Adrenal gland (tissue), 12 donors: ENCODE measurements around the gene CYBB. TPM values are rescaled to one million over a fixed set of nuclear protein-coding genes. Genes with fewer than 3 reads are reported as not detected.

Experiments
- DNase-seq, 7 donors: peaks; one replicate each; pipeline ENCODE4 v3.0.0-alpha.2; 2019 to 2020
- H3K27ac ChIP-seq, 5 donors: fragments of 200-600 bp; sonication (generic) in 4 of 5; 1 replicate in 3 of 5; 2 replicates in 2 of 5; pipeline versions ENCODE4 v1.5.1 to v1.8.0; 2016 to 2020; ENCODE audit warnings: mild to moderate bottlenecking in 1 of 5
- H3K27me3 ChIP-seq: fragments of 200-600 bp; 2 replicates; pipeline ENCODE4 v1.8.0; 2021
- H3K36me3 ChIP-seq, 2 donors: fragments of 200-600 bp; replicated peaks in 1 of 2; 1 replicate in 1 of 2; 2 replicates in 1 of 2; pipeline versions ENCODE4 v1.5.1 to v1.8.0; 2018 to 2022
- H3K4me1 ChIP-seq, 2 donors: fragments of 200-600 bp; replicated peaks in 1 of 2; 1 replicate in 1 of 2; 2 replicates in 1 of 2; pipeline versions ENCODE4 v1.5.1 to v1.8.0; 2018 to 2021
- H3K4me3 ChIP-seq, 4 donors: fragments of 200-600 bp; sonication (generic) in 3 of 4; one replicate each; pipeline ENCODE4 v1.5.1; 2016 to 2018
- H3K9me3 ChIP-seq, 3 donors: fragments of 200-600 bp; sonication (generic) in 1 of 3; replicated peaks in 1 of 3; 1 replicate in 2 of 3; 2 replicates in 1 of 3; pipeline versions ENCODE4 v1.5.1 to v1.8.0; 2016 to 2021
- POLR2A ChIP-seq, 2 donors: fragments of 450-650 bp; IDR thresholded peaks; one replicate each; pipeline ENCODE4 v1.6.1; 2017; ENCODE audit warnings: antibody characterized with exemption in 2 of 2, mild to moderate bottlenecking in 2 of 2, moderate library complexity in 1 of 2
- WGBS, 4 donors: extraction: QIAGEN DNeasy Blood & Tissue Kit in 2 of 4; methylation state at CpG; one replicate each; pipeline versions ENCODE4 v1.1.5 to v1.1.7; 2013 to 2017; 5-methylcytosine and 5-hydroxymethylcytosine counted together
- intact Hi-C, 2 donors: fragments of 100-400 bp; cut with DNase I; formaldehyde crosslinking; loops; one replicate each; pipeline versions ENCODE4 v1.14.1 to v1.15.0; 2022 to 2023
- polyA plus RNA-seq, 3 donors: library from polyadenylated mRNA; stranded (reverse); fragments of 200-250 nt in 2 of 3; fragments of 350-450 nt in 1 of 3; fragmentation: Illumina TruSeq in 1 of 3; extraction: RNeasy Lipid Tissue Mini Kit (QIAGEN cat#74804) in 1 of 3; gene quantifications; one replicate each; pipeline ENCODE4 v1.2.3, GENCODE V29; 2013 to 2014
- total RNA-seq, 9 donors: library from RNA; depleted of rRNA in 4 of 9; stranded (reverse); fragments of >200 nt in 4 of 9; fragments of 120-200 nt in 1 of 9; fragmentation: NEBNext Ultra II Directional in 1 of 9; extraction: Animal tissue kit (Norgen Biotek cat#: 25700) in 1 of 9; gene quantifications; one replicate each; pipeline versions ENCODE4 v1.1.0 to v1.2.4, GENCODE V29; 2013 to 2023
- TF ChIP-seq, protein P1 (sequence below), 6 experiments: fragments of 450-650 bp in 4 of 6; fragments of 200-600 bp in 2 of 6; sonication (generic) in 1 of 6; IDR thresholded peaks; 1 replicate in 5 of 6; 2 replicates in 1 of 6; pipeline versions ENCODE4 v1.5.1 to v1.8.0; 2016 to 2021; ENCODE audit warnings: antibody characterized with exemption in 6 of 6, mild to moderate bottlenecking in 2 of 6, moderate library complexity in 1 of 6
- donor health status: healthy with polysubstance abuse.
- donor health status: Bipolar disorder and iron deficiency.
- donor health status: DM: yes; HTN: yes; CAD: no.
- donor health status: DM: no; HTN: no; CAD: no.
- donor health status: DM: no; HTN: no; CAD: no.
- donor health status: DM: yes; HTN: yes; CAD: no.

The CYBB gene
- total and polyA plus RNA-seq, 12 donors: 5.5 to 153 (median 56.9) TPM

- no peak for DNase-seq
- Histone ChIP-seq H3K4me1 (no peaks in the 10 kb centered on the region), H3K36me3 (no peaks in the 10 kb centered on the region), H3K9me3 (no peaks in the 10 kb centered on the region), H3K27me3 (no peaks in the 10 kb centered on the region), H3K4me3 (no peak overlapping the region), H3K27ac (no peak overlapping the region)
- TF ChIP-seq POLR2A (IDR thresholded peaks at IDR 0.05): no peak
- TF ChIP-seq, protein P1, sequence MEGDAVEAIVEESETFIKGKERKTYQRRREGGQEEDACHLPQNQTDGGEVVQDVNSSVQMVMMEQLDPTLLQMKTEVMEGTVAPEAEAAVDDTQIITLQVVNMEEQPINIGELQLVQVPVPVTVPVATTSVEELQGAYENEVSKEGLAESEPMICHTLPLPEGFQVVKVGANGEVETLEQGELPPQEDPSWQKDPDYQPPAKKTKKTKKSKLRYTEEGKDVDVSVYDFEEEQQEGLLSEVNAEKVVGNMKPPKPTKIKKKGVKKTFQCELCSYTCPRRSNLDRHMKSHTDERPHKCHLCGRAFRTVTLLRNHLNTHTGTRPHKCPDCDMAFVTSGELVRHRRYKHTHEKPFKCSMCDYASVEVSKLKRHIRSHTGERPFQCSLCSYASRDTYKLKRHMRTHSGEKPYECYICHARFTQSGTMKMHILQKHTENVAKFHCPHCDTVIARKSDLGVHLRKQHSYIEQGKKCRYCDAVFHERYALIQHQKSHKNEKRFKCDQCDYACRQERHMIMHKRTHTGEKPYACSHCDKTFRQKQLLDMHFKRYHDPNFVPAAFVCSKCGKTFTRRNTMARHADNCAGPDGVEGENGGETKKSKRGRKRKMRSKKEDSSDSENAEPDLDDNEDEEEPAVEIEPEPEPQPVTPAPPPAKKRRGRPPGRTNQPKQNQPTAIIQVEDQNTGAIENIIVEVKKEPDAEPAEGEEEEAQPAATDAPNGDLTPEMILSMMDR (IDR thresholded peaks at IDR 0.05): no peak
- 17 to 50% (median 33%) methylated on average over 1 of the region's 1 CpG for WGBS, 4 donors
- intact Hi-C loops: loop anchor here in 1 of 2 donors (10.0 kb wide), 1 partner anchor 85 kb away; no protein-coding TSS in a partner anchor
Observed at GRCh38 chrX:37829721-37830120, 49.9 kb downstream of the CYBB start.

GRCh38 chrX:37830371-37830770 lies 50.5 kb downstream of the CYBB start:
- DNase-seq: no peak
- intact Hi-C loops: no loop called here
- Histone ChIP-seq H3K27ac (no peak overlapping the region), H3K36me3 (no peaks in the 10 kb centered on the region), H3K27me3 (no peaks in the 10 kb centered on the region), H3K4me3 (no peak overlapping the region), H3K9me3 (no peaks in the 10 kb centered on the region), H3K4me1 (no peaks in the 10 kb centered on the region)
- TF ChIP-seq, protein P1 (IDR thresholded peaks at IDR 0.05): no peak
- TF ChIP-seq POLR2A (IDR thresholded peaks at IDR 0.05): no peak
- WGBS, 4 donors: 64 to 96% (median 76%) methylated on average over 1 of the region's 1 CpG

GRCh38 chrX:37834937-37835336 lies 55.1 kb downstream of the CYBB start:
- Histone ChIP-seq H3K27ac (no peak overlapping the region), H3K4me1 (no peaks in the 10 kb centered on the region), H3K27me3 (no peaks in the 10 kb centered on the region), H3K9me3 (no peaks in the 10 kb centered on the region), H3K4me3 (no peak overlapping the region), H3K36me3 (no peaks in the 10 kb centered on the region)
- WGBS, 4 donors: 61 to 86% (median 72%) methylated on average over 4 of the region's 4 CpGs
- TF ChIP-seq, protein P1 (IDR thresholded peaks at IDR 0.05): no peak
- TF ChIP-seq POLR2A (IDR thresholded peaks at IDR 0.05): no peak
- intact Hi-C loops: no loop called here
- DNase-seq: no peak

GRCh38 chrX:37840931-37841330 lies 61.1 kb downstream of the CYBB start:
- Histone ChIP-seq H3K36me3 (no peaks in the 10 kb centered on the region), H3K4me1 (no peaks in the 10 kb centered on the region)
- WGBS, 4 donors: 73 to 90% (median 76%) methylated on average over 3 of the region's 3 CpGs

More at GRCh38 chrX:37840931-37841330, 61.1 kb downstream of the CYBB start:
- Histone ChIP-seq H3K27me3 (no peaks in the 10 kb centered on the region), H3K27ac (no peak overlapping the region), H3K4me3 (no peak overlapping the region), H3K9me3 (no peaks in the 10 kb centered on the region)
- intact Hi-C loops: no loop called here
- DNase-seq: no peak
- no peak for TF ChIP-seq POLR2A (IDR thresholded peaks at IDR 0.05)
- TF ChIP-seq, protein P1 (IDR thresholded peaks at IDR 0.05): no peak
